Esophagus muscularis mucosa (tissue), 4 donors: ENCODE results near the gene CLCN6. TPM values are rescaled to one million over a fixed set of nuclear protein-coding genes. Genes with fewer than 3 reads are reported as not detected.

Source experiments
- DNase-seq: peaks from one replicate; pipeline ENCODE4 v3.0.0-alpha.2; 2017; ENCODE audit errors: extremely low spot score
- H3K27ac ChIP-seq, 4 donors: fragments of 200-600 bp; sonication (generic); replicated peaks in 1 of 4; 1 replicate in 3 of 4; 2 replicates in 1 of 4; pipeline ENCODE4 v1.5.1; 2016 to 2019; ENCODE audit warnings: mild to moderate bottlenecking in 1 of 4
- H3K27me3 ChIP-seq, 4 donors: fragments of 200-600 bp; sonication (generic); one replicate each; pipeline versions ENCODE4 v1.5.1 to v1.6.0; 2016 to 2019
- H3K36me3 ChIP-seq, 4 donors: fragments of 200-600 bp; sonication (generic); one replicate each; pipeline ENCODE4 v1.5.1; 2016 to 2019
- H3K4me1 ChIP-seq, 4 donors: fragments of 200-600 bp; sonication (generic); one replicate each; pipeline ENCODE4 v1.5.1; 2016 to 2019
- H3K4me3 ChIP-seq, 4 donors: fragments of 200-600 bp; sonication (generic); 1 replicate in 2 of 4; 2 replicates in 2 of 4; pipeline ENCODE4 v1.5.1; 2016 to 2019; ENCODE audit warnings: mild to moderate bottlenecking in 4 of 4, moderate library complexity in 1 of 4
- H3K9me3 ChIP-seq, 4 donors: fragments of 200-600 bp; sonication (generic); 1 replicate in 3 of 4; 2 replicates in 1 of 4; pipeline ENCODE4 v1.5.1; 2016 to 2019
- EP300 ChIP-seq: sonication (generic); formaldehyde crosslinking; IDR thresholded peaks from one replicate; pipeline ENCODE4 v1.6.1; 2017; ENCODE audit warnings: antibody characterized with exemption
- POLR2A ChIP-seq: fragments of 450-650 bp; IDR thresholded peaks from one replicate; pipeline ENCODE4 v1.6.1; 2017; ENCODE audit warnings: antibody characterized with exemption, moderate library complexity, mild to moderate bottlenecking, low read depth
- POLR2AphosphoS5 ChIP-seq, 2 donors: sonication (generic); formaldehyde crosslinking; IDR thresholded peaks; one replicate each; pipeline ENCODE4 v1.6.1; 2017; ENCODE audit warnings: antibody characterized with exemption in 2 of 2
- WGBS: methylation state at CpG from one replicate; pipeline ENCODE4 v1.1.5; 2018; 5-methylcytosine and 5-hydroxymethylcytosine counted together
- intact Hi-C: fragments of 100-400 bp; cut with DNase I; formaldehyde crosslinking; loops from one replicate; pipeline ENCODE4 v1.15.1; 2023
- total RNA-seq, 4 donors: library from RNA; depleted of rRNA; stranded (reverse); fragments of >200 nt; gene quantifications; one replicate each; pipeline versions ENCODE4 v1.1.0 to v1.2.1, GENCODE V29; 2016
- TF ChIP-seq, protein P1 (sequence below), 3 experiments: fragments of 200-600 bp in 2 of 3; fragments of 450-650 bp in 1 of 3; sonication (generic) in 2 of 3; IDR thresholded peaks; one replicate each; pipeline ENCODE4 v1.5.1; 2017 to 2019; ENCODE audit warnings: antibody characterized with exemption in 3 of 3, mild to moderate bottlenecking in 2 of 3, moderate library complexity in 1 of 3

The CLCN6 gene
- total RNA-seq, 4 donors from 2014 or later, result 12.5 to 19.7 (median 15.5) TPM

DNA sequence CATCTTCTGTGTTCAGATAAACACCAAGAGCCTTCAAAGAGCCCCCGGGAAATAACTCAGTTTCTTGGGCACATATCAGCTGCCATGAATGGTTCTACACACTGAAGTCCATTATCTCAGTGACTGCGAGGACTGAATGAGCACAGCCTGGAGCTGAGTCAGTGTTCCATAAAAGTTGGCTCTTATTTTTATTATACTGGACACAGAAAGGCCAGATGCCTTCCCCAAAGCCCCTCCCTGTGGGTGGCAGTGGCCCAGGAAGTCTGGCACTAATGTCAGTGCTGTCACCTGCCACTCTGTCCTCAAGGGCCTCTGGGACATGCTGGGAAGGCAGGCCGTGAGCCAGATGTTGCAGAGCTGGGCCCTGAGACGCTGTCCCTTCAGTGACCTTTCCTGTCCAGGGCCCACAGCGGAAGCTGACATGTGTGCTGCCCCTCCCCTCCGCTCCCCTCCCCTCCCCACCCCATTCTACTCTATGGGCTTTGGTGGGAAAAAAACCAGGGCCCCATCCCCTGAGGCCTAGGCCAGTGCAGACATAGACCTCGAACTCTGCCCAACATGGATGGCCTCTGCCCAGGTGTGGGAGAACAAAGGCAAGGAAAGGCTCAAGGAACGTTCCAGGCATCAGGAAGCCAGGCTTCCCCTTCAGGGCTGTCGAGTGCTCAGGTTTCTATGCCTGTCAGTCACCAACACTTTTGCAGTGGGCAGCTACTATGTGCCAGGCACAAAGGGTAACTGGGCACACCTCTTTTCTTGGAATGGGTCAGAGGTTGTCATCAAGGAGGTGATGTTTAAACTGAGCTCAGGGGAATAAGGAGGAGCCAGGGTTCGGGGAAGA, 75.1 kb downstream of the CLCN6 start:
- 44% methylated on average over 5 of the region's 10 CpGs for whole genome bisulfite sequencing
- H3K4me1 ChIP-seq, result peaks cover 15 to 47% (median 25%) of the 10 kb centered on the region in 4 donors
- peak overlapping the region in 3 of 4 donors; percentile 15 to 63 (median 28) for H3K27ac ChIP-seq
- TF ChIP-seq, protein P1, sequence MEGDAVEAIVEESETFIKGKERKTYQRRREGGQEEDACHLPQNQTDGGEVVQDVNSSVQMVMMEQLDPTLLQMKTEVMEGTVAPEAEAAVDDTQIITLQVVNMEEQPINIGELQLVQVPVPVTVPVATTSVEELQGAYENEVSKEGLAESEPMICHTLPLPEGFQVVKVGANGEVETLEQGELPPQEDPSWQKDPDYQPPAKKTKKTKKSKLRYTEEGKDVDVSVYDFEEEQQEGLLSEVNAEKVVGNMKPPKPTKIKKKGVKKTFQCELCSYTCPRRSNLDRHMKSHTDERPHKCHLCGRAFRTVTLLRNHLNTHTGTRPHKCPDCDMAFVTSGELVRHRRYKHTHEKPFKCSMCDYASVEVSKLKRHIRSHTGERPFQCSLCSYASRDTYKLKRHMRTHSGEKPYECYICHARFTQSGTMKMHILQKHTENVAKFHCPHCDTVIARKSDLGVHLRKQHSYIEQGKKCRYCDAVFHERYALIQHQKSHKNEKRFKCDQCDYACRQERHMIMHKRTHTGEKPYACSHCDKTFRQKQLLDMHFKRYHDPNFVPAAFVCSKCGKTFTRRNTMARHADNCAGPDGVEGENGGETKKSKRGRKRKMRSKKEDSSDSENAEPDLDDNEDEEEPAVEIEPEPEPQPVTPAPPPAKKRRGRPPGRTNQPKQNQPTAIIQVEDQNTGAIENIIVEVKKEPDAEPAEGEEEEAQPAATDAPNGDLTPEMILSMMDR (IDR thresholded peaks at IDR 0.05), result no peak
- peak; percentile 31 to 32 for TF ChIP-seq POLR2AphosphoS5 (IDR thresholded peaks at IDR 0.05)
- TF ChIP-seq POLR2A, result no peak
- TF ChIP-seq EP300, result peak; percentile 12
- no peak overlapping the region for H3K4me3 ChIP-seq
- no peaks in the 10 kb centered on the region for H3K9me3 ChIP-seq
- H3K27me3 ChIP-seq, result peaks cover 0 to 58% (median 3%) of the 10 kb centered on the region in 4 donors
- intact Hi-C loops, result no loop called here
- DNase-seq, result no peak
- H3K36me3 ChIP-seq, result no peaks in the 10 kb centered on the region

DNA sequence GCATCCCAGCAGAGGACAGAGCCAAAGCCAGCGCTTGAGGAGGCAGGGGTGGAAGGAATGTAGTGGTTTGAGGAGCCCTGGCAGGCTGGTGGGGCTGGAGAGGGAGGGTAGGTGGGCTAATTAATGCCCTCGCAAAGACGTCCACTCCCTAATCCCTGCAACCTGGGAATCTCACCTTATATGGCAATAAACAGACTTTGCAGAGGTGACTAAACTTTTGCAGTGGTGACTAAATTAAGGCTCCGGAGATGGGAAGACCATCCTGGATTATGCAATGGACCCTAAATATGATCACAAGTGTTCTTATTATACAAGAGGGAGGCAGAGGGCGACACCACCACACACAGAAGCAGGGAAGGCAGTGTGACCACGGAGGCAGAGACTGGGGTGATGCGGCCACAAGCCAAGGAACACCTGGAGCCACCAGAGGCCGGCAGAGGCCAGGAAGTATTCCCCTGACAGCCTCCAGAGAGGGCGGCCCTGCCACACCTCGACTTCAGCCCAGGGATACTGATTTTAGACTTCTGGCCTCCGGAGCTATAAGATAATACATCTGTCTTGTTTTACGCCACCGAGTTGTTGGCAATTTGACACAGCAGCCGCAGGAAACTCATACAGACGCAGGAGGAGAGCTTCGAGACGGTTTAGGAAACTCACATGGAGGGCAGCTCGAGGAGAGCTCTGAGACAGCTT, 75.9 kb downstream of the CLCN6 start:
- 75% methylated on average over 18 of the region's 18 CpGs for WGBS
- Histone ChIP-seq H3K36me3 (no peaks in the 10 kb centered on the region), H3K9me3 (no peaks in the 10 kb centered on the region), H3K27ac (peak overlapping the region in 3 of 4 donors; percentile 15 to 62 (median 19)), H3K4me3 (no peak overlapping the region), H3K27me3 (peaks cover 0 to 58% (median 3%) of the 10 kb centered on the region in 4 donors), H3K4me1 (peaks cover 15 to 54% (median 25%) of the 10 kb centered on the region in 4 donors)
- DNase-seq, result no peak
- intact Hi-C loops, result no loop called here
- TF ChIP-seq POLR2A (no peak), POLR2AphosphoS5 (IDR thresholded peaks at IDR 0.05) (no peak), EP300 (no peak)
- TF ChIP-seq, protein P1 (IDR thresholded peaks at IDR 0.05), result no peak

DNA sequence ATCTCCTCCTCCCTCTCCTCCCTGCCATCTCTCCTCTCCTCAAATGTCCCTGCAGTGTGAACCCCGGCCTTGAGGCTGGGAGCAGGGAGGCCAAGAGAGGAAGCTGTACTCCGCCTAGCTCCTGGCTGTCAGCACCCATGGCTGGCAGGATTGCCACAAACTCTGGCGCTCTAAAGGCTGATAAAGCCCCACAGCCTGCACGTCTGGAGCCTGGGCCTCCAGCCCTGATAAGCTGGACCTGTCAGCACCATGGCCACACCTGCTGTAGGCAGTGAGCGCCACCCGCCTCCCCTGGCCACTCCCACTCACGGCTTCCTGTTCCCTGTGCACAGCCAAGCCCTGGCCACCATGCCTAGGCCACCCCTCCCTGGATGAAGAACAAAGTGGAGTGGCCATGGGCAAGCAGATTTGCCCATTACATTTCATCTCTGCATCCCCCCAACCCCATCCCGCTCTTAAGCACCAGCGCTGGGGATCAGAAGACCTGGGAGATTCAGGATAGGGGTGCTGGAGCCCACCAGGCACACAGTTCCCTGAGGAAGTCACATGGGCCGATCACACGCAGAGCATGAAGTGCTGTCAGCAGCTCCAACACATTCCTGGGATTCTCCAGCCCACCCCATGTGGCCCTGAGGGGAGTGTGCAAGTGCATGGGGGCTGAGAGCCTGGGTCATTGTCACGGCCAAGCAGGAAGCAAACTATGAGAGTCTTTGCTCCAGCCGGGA, 77.0 kb downstream of the CLCN6 start:
- H3K27me3 ChIP-seq, result peaks cover 0 to 50% (median 0%) of the 10 kb centered on the region in 4 donors

DNA sequence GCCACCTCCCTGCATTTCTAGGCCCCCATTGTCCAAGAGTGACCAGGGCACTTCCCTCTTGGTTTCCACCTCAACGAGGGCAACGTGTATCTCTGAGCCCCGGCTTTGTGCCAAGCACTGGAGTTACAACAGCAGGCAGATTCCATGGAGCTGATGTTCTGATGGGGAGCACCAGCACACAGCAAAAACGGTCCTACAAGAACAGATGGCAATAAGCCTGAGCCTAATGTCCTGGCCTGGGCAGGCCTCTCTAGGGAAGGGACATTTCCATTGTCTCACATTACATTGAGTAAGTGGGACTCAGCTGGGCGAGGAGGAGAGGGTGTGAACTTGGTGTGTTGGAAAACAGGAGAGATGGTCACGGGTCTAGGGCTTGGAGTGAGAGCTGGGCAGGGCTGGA, 79.9 kb downstream of the CLCN6 start:
- TF ChIP-seq EP300 (no peak), POLR2A (no peak), POLR2AphosphoS5 (IDR thresholded peaks at IDR 0.05) (no peak)
- TF ChIP-seq, protein P1 (IDR thresholded peaks at IDR 0.05), result no peak
- intact Hi-C loops, result no loop called here

More for the DNA sequence above, 77.0 kb downstream of the CLCN6 start:
- H3K9me3 ChIP-seq, result no peaks in the 10 kb centered on the region
- no peaks in the 10 kb centered on the region for H3K36me3 ChIP-seq
- DNase-seq, result no peak
- TF ChIP-seq POLR2A (no peak), EP300 (no peak), POLR2AphosphoS5 (IDR thresholded peaks at IDR 0.05) (no peak)
- TF ChIP-seq, protein P1 (IDR thresholded peaks at IDR 0.05), result no peak
- H3K4me3 ChIP-seq, result no peak overlapping the region
- H3K4me1 ChIP-seq, result peaks cover 15 to 60% (median 27%) of the 10 kb centered on the region in 4 donors
- no peak overlapping the region for H3K27ac ChIP-seq
- intact Hi-C loops, result no loop called here
- 53% methylated on average over 8 of the region's 13 CpGs for WGBS

More for the DNA sequence above, 79.9 kb downstream of the CLCN6 start:
- 83% methylated on average over 6 of the region's 6 CpGs for WGBS
- Histone ChIP-seq H3K36me3 (no peaks in the 10 kb centered on the region), H3K9me3 (no peaks in the 10 kb centered on the region), H3K4me3 (no peak overlapping the region), H3K4me1 (peaks cover 7 to 43% (median 12%) of the 10 kb centered on the region in 4 donors), H3K27me3 (peaks cover 0 to 33% (median 0%) of the 10 kb centered on the region in 4 donors), H3K27ac (peak overlapping the region in 1 of 4 donors; percentile 14)
- no peak for DNase-seq
